Mesenchymal stem cell (in vitro differentiated cells and primary cell): ENCODE measurements around the gene POLR1C.

Experiments
- DNase-seq: peaks from one replicate; pipeline ENCODE4 v3.0.0-alpha.2; 2013
- H2AFZ ChIP-seq: one replicate; pipeline ENCODE4 v1.6.1; 2013; ENCODE audit warnings: low read depth, mild to moderate bottlenecking, control low read depth, inconsistent platforms, low read length, moderate library complexity
- H2AK5ac ChIP-seq: 2 replicates; pipeline ENCODE4 v1.6.1; 2013; ENCODE audit warnings: low read length, moderate library complexity, mild to moderate bottlenecking, inconsistent platforms; ENCODE audit not compliant: severe bottlenecking
- H2BK120ac ChIP-seq: one replicate; pipeline ENCODE4 v1.6.1; 2013; ENCODE audit warnings: low read depth, mild to moderate bottlenecking, inconsistent platforms, low read length, moderate library complexity
- H2BK12ac ChIP-seq, 2 experiments: one replicate each; pipeline ENCODE4 v1.6.1; 2013; ENCODE audit warnings: inconsistent platforms in 2 of 2, low read length in 2 of 2, mild to moderate bottlenecking in 2 of 2, moderate library complexity in 2 of 2, control low read depth in 1 of 2
- H2BK15ac ChIP-seq: one replicate; pipeline ENCODE4 v1.6.1; 2013; ENCODE audit warnings: mild to moderate bottlenecking, low read depth, inconsistent platforms; ENCODE audit not compliant: poor library complexity, severe bottlenecking
- H2BK5ac ChIP-seq: 2 replicates; pipeline ENCODE4 v1.6.1; 2013; ENCODE audit warnings: low read depth, mild to moderate bottlenecking, low read length, control low read depth, inconsistent platforms; ENCODE audit not compliant: poor library complexity, severe bottlenecking
- H3K14ac ChIP-seq, 2 experiments: one replicate each; pipeline ENCODE4 v1.6.1; 2013; ENCODE audit warnings: inconsistent platforms in 2 of 2, low read length in 2 of 2, control low read depth in 1 of 2, mild to moderate bottlenecking in 1 of 2, moderate library complexity in 1 of 2
- H3K18ac ChIP-seq, 2 experiments: one replicate each; pipeline ENCODE4 v1.6.1; 2013; ENCODE audit warnings: inconsistent platforms in 2 of 2, low read length in 2 of 2, control low read depth in 1 of 2, low read depth in 1 of 2, mild to moderate bottlenecking in 1 of 2
- H3K23ac ChIP-seq, 2 experiments: one replicate each; pipeline ENCODE4 v1.6.1; 2013; ENCODE audit warnings: inconsistent platforms in 2 of 2, low read length in 2 of 2, mild to moderate bottlenecking in 2 of 2, moderate library complexity in 2 of 2, control low read depth in 1 of 2
- H3K27ac ChIP-seq: 2 replicates; pipeline ENCODE4 v1.5.1; 2013; ENCODE audit warnings: mild to moderate bottlenecking, moderate library complexity, low read length, control low read depth, inconsistent platforms; ENCODE audit not compliant: poor library complexity, severe bottlenecking
- H3K27me3 ChIP-seq, 2 experiments: 2 replicates each; pipeline versions ENCODE4 v1.6.1 to v1.7.0; 2013; ENCODE audit warnings: low read length in 2 of 2, mild to moderate bottlenecking in 2 of 2, moderate library complexity in 2 of 2, control low read depth in 1 of 2, inconsistent platforms in 1 of 2; ENCODE audit not compliant: control insufficient read depth in 1 of 2, insufficient read depth in 1 of 2
- H3K36me3 ChIP-seq, 2 experiments: 2 replicates each; pipeline versions ENCODE4 v1.6.1 to v1.7.0; 2013; ENCODE audit warnings: low read length in 2 of 2, control low read depth in 1 of 2, inconsistent platforms in 1 of 2, low read depth in 1 of 2, mild to moderate bottlenecking in 1 of 2; ENCODE audit not compliant: insufficient read depth in 2 of 2, control insufficient read depth in 1 of 2
- H3K4ac ChIP-seq, 2 experiments: one replicate each; pipeline ENCODE4 v1.6.1; 2013; ENCODE audit warnings: inconsistent platforms in 2 of 2, low read length in 2 of 2, mild to moderate bottlenecking in 2 of 2, moderate library complexity in 2 of 2, control low read depth in 1 of 2, low read depth in 1 of 2
- H3K4me1 ChIP-seq: 2 replicates; pipeline ENCODE4 v1.6.1; 2013; ENCODE audit warnings: low read depth, low read length, control low read depth; ENCODE audit not compliant: control insufficient read depth, insufficient read depth
- H3K4me2 ChIP-seq: 2 replicates; pipeline ENCODE4 v1.6.1; 2013; ENCODE audit warnings: low read length, mild to moderate bottlenecking, inconsistent platforms; ENCODE audit not compliant: poor library complexity, severe bottlenecking
- H3K4me3 ChIP-seq, 2 experiments: 2 replicates each; pipeline versions ENCODE4 v1.5.1 to v1.7.0; 2013; ENCODE audit warnings: low read length in 2 of 2, mild to moderate bottlenecking in 2 of 2, control low read depth in 1 of 2, low read depth in 1 of 2; ENCODE audit not compliant: insufficient read depth in 1 of 2
- H3K79me1 ChIP-seq: replicated peaks from 2 replicates; pipeline ENCODE4 v1.6.1; 2013; ENCODE audit warnings: mild to moderate bottlenecking, control low read depth, low read length, inconsistent platforms; ENCODE audit not compliant: poor library complexity, severe bottlenecking
- H3K9ac ChIP-seq: 2 replicates; pipeline ENCODE4 v1.7.0; 2013; ENCODE audit warnings: mild to moderate bottlenecking, low read length, moderate library complexity
- H3K9me3 ChIP-seq: 2 replicates; pipeline ENCODE4 v1.7.0; 2013; ENCODE audit warnings: mild to moderate bottlenecking, low read length; ENCODE audit not compliant: control insufficient read depth
- H4K8ac ChIP-seq: one replicate; pipeline ENCODE4 v1.6.1; 2013; ENCODE audit warnings: inconsistent platforms, mild to moderate bottlenecking, low read length, moderate library complexity
- H4K91ac ChIP-seq: one replicate; pipeline ENCODE4 v1.6.1; 2013; ENCODE audit warnings: mild to moderate bottlenecking, low read length, inconsistent platforms
- WGBS: methylation state at CpG from one replicate; pipeline ENCODE4 v1.1.7; 2013; ENCODE audit warnings: mixed read lengths; 5-methylcytosine and 5-hydroxymethylcytosine counted together

The POLR1C gene

GRCh38 chr6:43493833-43494232 is 23.1 kb upstream of the POLR1C start:
- Histone ChIP-seq H3K4me1 (peaks cover 36% of the 10 kb centered on the region), H3K4me2 (no peak overlapping the region), H3K14ac (no peak overlapping the region), H2AK5ac (no peak overlapping the region), H2BK12ac (no peak overlapping the region), H3K9ac (no peak overlapping the region), H3K23ac (no peak overlapping the region), H3K18ac (no peak overlapping the region), H2AFZ (no peak overlapping the region), H2BK5ac (no peak overlapping the region), H3K36me3 (peaks cover 15 to 36% of the 10 kb centered on the region in 2 experiments), H2BK15ac (no peak overlapping the region), H3K4ac (no peak overlapping the region), H3K9me3 (no peaks in the 10 kb centered on the region), H3K27ac (no peak overlapping the region), H3K4me3 (no peak overlapping the region), H4K91ac (no peak overlapping the region), H4K8ac (no peak overlapping the region), H3K79me1 (peaks cover 29% of the 10 kb centered on the region), H3K27me3 (no peaks in the 10 kb centered on the region), H2BK120ac (no peak overlapping the region)
- no peak for DNase-seq
- 95% methylated on average over 6 of the region's 7 CpGs for WGBS

GRCh38 chr6:43494321-43494720 is 22.6 kb upstream of the POLR1C start:
- H3K27me3 ChIP-seq, result no peaks in the 10 kb centered on the region
- H2BK120ac ChIP-seq, result no peak overlapping the region
- no peak overlapping the region for H3K4ac ChIP-seq
- no peak overlapping the region for H2AFZ ChIP-seq
- no peak overlapping the region for H3K9ac ChIP-seq
- no peak overlapping the region for H2AK5ac ChIP-seq
- H3K18ac ChIP-seq, result no peak overlapping the region
- 98% methylated on average over 4 of the region's 6 CpGs for WGBS
- H3K4me1 ChIP-seq, result peaks cover 34% of the 10 kb centered on the region
- H2BK5ac ChIP-seq, result no peak overlapping the region
- DNase-seq, result no peak
- H3K9me3 ChIP-seq, result no peaks in the 10 kb centered on the region
- H3K23ac ChIP-seq, result no peak overlapping the region
- peaks cover 33% of the 10 kb centered on the region for H3K79me1 ChIP-seq
- H3K14ac ChIP-seq, result no peak overlapping the region
- no peak overlapping the region for H4K8ac ChIP-seq
- H4K91ac ChIP-seq, result no peak overlapping the region
- no peak overlapping the region for H3K4me2 ChIP-seq
- no peak overlapping the region for H3K4me3 ChIP-seq
- peaks cover 20 to 38% of the 10 kb centered on the region in 2 experiments for H3K36me3 ChIP-seq
- H2BK12ac ChIP-seq, result peak overlapping the region in 1 of 2 experiments; percentile 25
- no peak overlapping the region for H2BK15ac ChIP-seq
- H3K27ac ChIP-seq, result no peak overlapping the region

- 97% methylated on average over 4 of the region's 4 CpGs for WGBS
- H4K8ac ChIP-seq, result no peak overlapping the region
Measured at GRCh38 chr6:43494766-43495165, 22.1 kb upstream of the POLR1C start.

GRCh38 chr6:43495409-43495941 is 21.4 kb upstream of the POLR1C start:
- H2BK15ac ChIP-seq, result no peak overlapping the region
- peak overlapping the region in 1 of 2 experiments; percentile 23 for H3K23ac ChIP-seq
- DNase-seq, result peak; percentile 32
- H3K18ac ChIP-seq, result peak overlapping the region in 1 of 2 experiments; percentile 11
- H3K27ac ChIP-seq, result no peak overlapping the region
- peaks cover 33% of the 10 kb centered on the region for H3K4me1 ChIP-seq
- peak overlapping the region in 1 of 2 experiments; percentile 84 for H3K14ac ChIP-seq
- H2AK5ac ChIP-seq, result no peak overlapping the region
- no peaks in the 10 kb centered on the region for H3K9me3 ChIP-seq
- H2BK5ac ChIP-seq, result no peak overlapping the region
- WGBS, result 90% methylated on average over 4 of the region's 4 CpGs
- H2BK12ac ChIP-seq, result no peak overlapping the region
- H3K4me2 ChIP-seq, result no peak overlapping the region
- peak overlapping the region; percentile 9 to 44 for H3K4ac ChIP-seq
- H3K79me1 ChIP-seq, result peaks cover 33% of the 10 kb centered on the region
- H4K91ac ChIP-seq, result no peak overlapping the region
- H2AFZ ChIP-seq, result no peak overlapping the region
- no peak overlapping the region for H3K9ac ChIP-seq
- H4K8ac ChIP-seq, result no peak overlapping the region
- H3K36me3 ChIP-seq, result peaks cover 32 to 40% of the 10 kb centered on the region in 2 experiments
- no peak overlapping the region for H3K4me3 ChIP-seq
- no peak overlapping the region for H2BK120ac ChIP-seq
- no peaks in the 10 kb centered on the region for H3K27me3 ChIP-seq

More at GRCh38 chr6:43494766-43495165, 22.1 kb upstream of the POLR1C start:
- H2BK12ac ChIP-seq, result no peak overlapping the region
- H3K14ac ChIP-seq, result no peak overlapping the region
- H4K91ac ChIP-seq, result peak overlapping the region; percentile 1
- H2BK15ac ChIP-seq, result no peak overlapping the region
- H2BK120ac ChIP-seq, result no peak overlapping the region
- no peak overlapping the region for H3K4ac ChIP-seq
- H3K36me3 ChIP-seq, result peaks cover 25 to 37% of the 10 kb centered on the region in 2 experiments
- H3K4me1 ChIP-seq, result peaks cover 33% of the 10 kb centered on the region
- H3K23ac ChIP-seq, result no peak overlapping the region
- no peak overlapping the region for H2BK5ac ChIP-seq
- H3K79me1 ChIP-seq, result peaks cover 33% of the 10 kb centered on the region
- DNase-seq, result no peak
- H3K4me3 ChIP-seq, result no peak overlapping the region
- H2AFZ ChIP-seq, result no peak overlapping the region
- no peak overlapping the region for H3K4me2 ChIP-seq
- no peaks in the 10 kb centered on the region for H3K9me3 ChIP-seq
- H3K27ac ChIP-seq, result no peak overlapping the region
- no peak overlapping the region for H2AK5ac ChIP-seq
- no peak overlapping the region for H3K9ac ChIP-seq
- no peak overlapping the region for H3K18ac ChIP-seq
- no peaks in the 10 kb centered on the region for H3K27me3 ChIP-seq
